Trophoblast cell (in vitro differentiated cells and primary cell): ENCODE measurements around the gene FEZF2.

Source experiments
- DNase-seq, 2 donors: peaks; one replicate each; pipeline ENCODE4 v3.0.0-alpha.2; 2016
- H2AFZ ChIP-seq: 2 replicates; pipeline ENCODE4 v1.6.1; 2013; ENCODE audit warnings: low read length, moderate library complexity, mild to moderate bottlenecking; ENCODE audit not compliant: insufficient read depth, poor library complexity
- H2AK5ac ChIP-seq: 2 replicates; pipeline ENCODE4 v1.6.1; 2013; ENCODE audit warnings: mild to moderate bottlenecking, low read length
- H2BK120ac ChIP-seq: 2 replicates; pipeline ENCODE4 v1.6.1; 2013; ENCODE audit warnings: low read length, mild to moderate bottlenecking, moderate library complexity; ENCODE audit not compliant: insufficient read depth, poor library complexity
- H2BK12ac ChIP-seq: 2 replicates; pipeline ENCODE4 v1.6.1; 2013; ENCODE audit warnings: mild to moderate bottlenecking, low read length, moderate library complexity
- H2BK5ac ChIP-seq: 2 replicates; pipeline ENCODE4 v1.6.1; 2013; ENCODE audit warnings: low read length, low read depth, moderate library complexity, mild to moderate bottlenecking; ENCODE audit not compliant: poor library complexity
- H3K14ac ChIP-seq: 2 replicates; pipeline ENCODE4 v1.6.1; 2013; ENCODE audit warnings: mild to moderate bottlenecking, low read length
- H3K18ac ChIP-seq: 2 replicates; pipeline ENCODE4 v1.6.1; 2013; ENCODE audit warnings: mild to moderate bottlenecking, low read length
- H3K23ac ChIP-seq: 2 replicates; pipeline ENCODE4 v1.6.1; 2013; ENCODE audit warnings: low read length
- H3K27ac ChIP-seq: 2 replicates; pipeline ENCODE4 v1.5.1; 2013; ENCODE audit warnings: low read depth, mild to moderate bottlenecking, inconsistent platforms, low read length, moderate library complexity
- H3K27me3 ChIP-seq: 2 replicates; pipeline ENCODE4 v1.6.1; 2013; ENCODE audit warnings: inconsistent platforms, mild to moderate bottlenecking, low read length, moderate library complexity; ENCODE audit not compliant: insufficient read depth
- H3K36me3 ChIP-seq, 2 experiments: 1 replicate in 1 of 2; 2 replicates in 1 of 2; pipeline ENCODE4 v1.6.1; 2013; ENCODE audit warnings: low read length in 2 of 2, mild to moderate bottlenecking in 2 of 2, moderate library complexity in 1 of 2; ENCODE audit not compliant: insufficient read depth in 2 of 2, control insufficient read depth in 1 of 2
- H3K4ac ChIP-seq: 2 replicates; pipeline ENCODE4 v1.6.1; 2013; ENCODE audit warnings: low read depth, mild to moderate bottlenecking, low read length, moderate library complexity
- H3K4me1 ChIP-seq, 2 experiments: 1 replicate in 1 of 2; 2 replicates in 1 of 2; pipeline ENCODE4 v1.6.1; 2013; ENCODE audit warnings: low read length in 2 of 2, mild to moderate bottlenecking in 2 of 2, moderate library complexity in 1 of 2; ENCODE audit not compliant: insufficient read depth in 2 of 2, control insufficient read depth in 1 of 2
- H3K4me2 ChIP-seq: 2 replicates; pipeline ENCODE4 v1.6.1; 2013; ENCODE audit warnings: inconsistent platforms, mild to moderate bottlenecking, low read length, moderate library complexity
- H3K4me3 ChIP-seq: 2 replicates; pipeline ENCODE4 v1.5.1; 2013; ENCODE audit warnings: mild to moderate bottlenecking, low read depth, low read length, inconsistent platforms
- H3K79me1 ChIP-seq: one replicate; pipeline ENCODE4 v1.6.1; 2013; ENCODE audit warnings: low read length
- H3K79me2 ChIP-seq: 2 replicates; pipeline ENCODE4 v1.6.1; 2013; ENCODE audit warnings: low read length, mild to moderate bottlenecking; ENCODE audit not compliant: control insufficient read depth, insufficient read depth, poor library complexity
- H3K9ac ChIP-seq: 2 replicates; pipeline ENCODE4 v1.6.1; 2013; ENCODE audit warnings: mild to moderate bottlenecking, low read length
- H3K9me3 ChIP-seq: 2 replicates; pipeline ENCODE4 v1.6.1; 2013; ENCODE audit warnings: low read depth, mild to moderate bottlenecking, control low read depth, inconsistent platforms, low read length; ENCODE audit not compliant: insufficient read depth
- H4K12ac ChIP-seq: 2 replicates; pipeline ENCODE4 v1.6.1; 2013; ENCODE audit warnings: low read depth, mild to moderate bottlenecking, low read length, moderate library complexity
- H4K8ac ChIP-seq: 2 replicates; pipeline ENCODE4 v1.6.1; 2013; ENCODE audit warnings: low read depth, mild to moderate bottlenecking, low read length, moderate library complexity
- H4K91ac ChIP-seq: one replicate; pipeline ENCODE4 v1.6.1; 2013; ENCODE audit warnings: low read depth, mild to moderate bottlenecking, low read length, moderate library complexity
- WGBS: extraction: QIAGEN DNeasy Blood & Tissue Kit; methylation state at CpG from one replicate; pipeline ENCODE4 v1.1.7; 2013; ENCODE audit warnings: missing lambda C conversion rate; ENCODE audit not compliant: insufficient read length, insufficient coverage; ENCODE audit errors: extremely low coverage; 5-methylcytosine and 5-hydroxymethylcytosine counted together

Gene FEZF2

GRCh38 chr3:62414786-62415185 is 41.4 kb upstream of the FEZF2 start:
- no peak overlapping the region for H2BK120ac ChIP-seq
- H3K4me3 ChIP-seq: no peak overlapping the region
- no peaks in the 10 kb centered on the region for H3K27me3 ChIP-seq
- no peak overlapping the region for H4K91ac ChIP-seq
- H3K9me3 ChIP-seq: no peaks in the 10 kb centered on the region
- H3K4ac ChIP-seq: no peak overlapping the region
- no peak overlapping the region for H2BK12ac ChIP-seq
- WGBS: no CpG with 5 or more reads among the region's 11 CpGs
- H3K9ac ChIP-seq: no peak overlapping the region
- no peak overlapping the region for H2BK5ac ChIP-seq
- H4K8ac ChIP-seq: no peak overlapping the region
- H4K12ac ChIP-seq: no peak overlapping the region
- H3K4me2 ChIP-seq: no peak overlapping the region
- H3K23ac ChIP-seq: no peak overlapping the region
- peaks cover 0 to 2% of the 10 kb centered on the region in 2 experiments for H3K4me1 ChIP-seq
- no peak overlapping the region for H2AK5ac ChIP-seq
- H2AFZ ChIP-seq: no peak overlapping the region
- no peak overlapping the region for H3K14ac ChIP-seq
- H3K27ac ChIP-seq: no peak overlapping the region
- H3K36me3 ChIP-seq: no peaks in the 10 kb centered on the region
- DNase-seq: no peak
- H3K79me2 ChIP-seq: no peaks in the 10 kb centered on the region
- H3K18ac ChIP-seq: no peak overlapping the region
- no peaks in the 10 kb centered on the region for H3K79me1 ChIP-seq

- Histone ChIP-seq H3K18ac (no peak overlapping the region), H2AFZ (no peak overlapping the region), H3K27ac (no peak overlapping the region), H3K79me1 (no peaks in the 10 kb centered on the region), H3K4me1 (peaks cover 0 to 2% of the 10 kb centered on the region in 2 experiments), H3K23ac (no peak overlapping the region), H3K9ac (no peak overlapping the region), H3K4ac (no peak overlapping the region), H2AK5ac (no peak overlapping the region), H3K4me2 (no peak overlapping the region), H2BK12ac (no peak overlapping the region), H3K79me2 (no peaks in the 10 kb centered on the region), H3K14ac (no peak overlapping the region), H2BK5ac (no peak overlapping the region), H3K27me3 (no peaks in the 10 kb centered on the region), H2BK120ac (no peak overlapping the region), H4K12ac (no peak overlapping the region), H4K91ac (no peak overlapping the region), H3K9me3 (no peaks in the 10 kb centered on the region), H3K4me3 (no peak overlapping the region), H4K8ac (no peak overlapping the region), H3K36me3 (no peaks in the 10 kb centered on the region)
- no CpG with 5 or more reads among the region's 2 CpGs for WGBS
- no peak for DNase-seq
Measured at GRCh38 chr3:62413687-62414086, 40.3 kb upstream of the FEZF2 start.

- no peaks in the 10 kb centered on the region for H3K36me3 ChIP-seq
- H3K79me1 ChIP-seq: no peaks in the 10 kb centered on the region
- H2AK5ac ChIP-seq: no peak overlapping the region
- H3K9ac ChIP-seq: no peak overlapping the region
- H3K79me2 ChIP-seq: no peaks in the 10 kb centered on the region
- no peak overlapping the region for H4K12ac ChIP-seq
- no peak overlapping the region for H2AFZ ChIP-seq
- H3K4ac ChIP-seq: no peak overlapping the region
- H4K8ac ChIP-seq: no peak overlapping the region
- no peaks in the 10 kb centered on the region for H3K4me1 ChIP-seq
- H2BK12ac ChIP-seq: no peak overlapping the region
- H2BK5ac ChIP-seq: no peak overlapping the region
- H3K27me3 ChIP-seq: no peaks in the 10 kb centered on the region
- H3K27ac ChIP-seq: no peak overlapping the region
- no peak overlapping the region for H4K91ac ChIP-seq
- no peaks in the 10 kb centered on the region for H3K9me3 ChIP-seq
- H3K14ac ChIP-seq: no peak overlapping the region
- no peak for DNase-seq
- H3K18ac ChIP-seq: no peak overlapping the region
- H3K23ac ChIP-seq: no peak overlapping the region
- no peak overlapping the region for H2BK120ac ChIP-seq
- no CpG with 5 or more reads among the region's 2 CpGs for WGBS
- H3K4me2 ChIP-seq: no peak overlapping the region
- no peak overlapping the region for H3K4me3 ChIP-seq
Measured at GRCh38 chr3:62406945-62407344, 33.6 kb upstream of the FEZF2 start.

- H3K18ac ChIP-seq: no peak overlapping the region
- no peak overlapping the region for H3K23ac ChIP-seq
- H2BK12ac ChIP-seq: no peak overlapping the region
- H3K79me1 ChIP-seq: no peaks in the 10 kb centered on the region
- H2AFZ ChIP-seq: no peak overlapping the region
- H3K4me3 ChIP-seq: no peak overlapping the region
- H3K4me1 ChIP-seq: no peaks in the 10 kb centered on the region
- H2BK120ac ChIP-seq: no peak overlapping the region
- no CpG with 5 or more reads among the region's 6 CpGs for WGBS
- no peak for DNase-seq
- no peaks in the 10 kb centered on the region for H3K79me2 ChIP-seq
- no peak overlapping the region for H4K91ac ChIP-seq
- no peak overlapping the region for H3K14ac ChIP-seq
- H4K12ac ChIP-seq: no peak overlapping the region
- H3K9me3 ChIP-seq: no peaks in the 10 kb centered on the region
- no peak overlapping the region for H3K4ac ChIP-seq
- H4K8ac ChIP-seq: no peak overlapping the region
- no peaks in the 10 kb centered on the region for H3K36me3 ChIP-seq
- no peak overlapping the region for H3K4me2 ChIP-seq
- H2BK5ac ChIP-seq: no peak overlapping the region
- H3K27ac ChIP-seq: no peak overlapping the region
- no peak overlapping the region for H3K9ac ChIP-seq
- no peak overlapping the region for H2AK5ac ChIP-seq
- H3K27me3 ChIP-seq: no peaks in the 10 kb centered on the region
Measured at GRCh38 chr3:62405566-62405965, 32.2 kb upstream of the FEZF2 start.
